ENCODE measurements around the gene BEX4.
"Not testable (repeated sequence)": the region's sequence is repeated elsewhere in the genome, so short reads cannot be mapped to it uniquely, and the experiment has no call there.

Gene BEX4

GRCh38 chrX:103214870-103215424, at the start of gene BEX4:
Gene BEX4 (plus strand): TSS chrX:103215108. CDS start chrX:103216154, 1,046 bp downstream.
- DNase-seq, result peak; percentile 17

- DNase-seq, result no peak
Observed at GRCh38 chrX:103170216-103170615, 44.7 kb upstream of the BEX4 start.

- DNase-seq, result no peak
Observed at GRCh38 chrX:103171353-103171752, 43.6 kb upstream of the BEX4 start.

- DNase-seq, result not testable (repeated sequence)
Observed at GRCh38 chrX:103175256-103175655, 39.7 kb upstream of the BEX4 start.

- DNase-seq, result no peak
Observed at GRCh38 chrX:103175944-103176753, 38.8 kb upstream of the BEX4 start.

- DNase-seq, result no peak
Observed at GRCh38 chrX:103177556-103177955, 37.4 kb upstream of the BEX4 start.

GRCh38 chrX:103183912-103184311, 31.0 kb upstream of the BEX4 start:
- DNase-seq, result no peak

- DNase-seq, result no peak
Observed at GRCh38 chrX:103187953-103188475, 26.9 kb upstream of the BEX4 start.

GRCh38 chrX:103197721-103198306, 17.1 kb upstream of the BEX4 start:
- no peak for DNase-seq

- not testable (repeated sequence) for DNase-seq
Observed at GRCh38 chrX:103198668-103199067, 16.2 kb upstream of the BEX4 start.

- no peak for DNase-seq
Observed at GRCh38 chrX:103201041-103201440, 13.9 kb upstream of the BEX4 start.

GRCh38 chrX:103210056-103210455, 4.9 kb upstream of the BEX4 start:
- no peak for DNase-seq

GRCh38 chrX:103211012-103211715, 3.7 kb upstream of the BEX4 start:
- peak; percentile 11 for DNase-seq

GRCh38 chrX:103212749-103213457, 2.0 kb upstream of the BEX4 start:
- no peak for DNase-seq

- no peak for DNase-seq
Observed at GRCh38 chrX:103215425-103215991, 600 bp downstream of the BEX4 start.

- DNase-seq, result no peak
Observed at GRCh38 chrX:103220511-103221323, 5.8 kb downstream of the BEX4 start.

GRCh38 chrX:103225918-103226317, 11.0 kb downstream of the BEX4 start:
- not testable (repeated sequence) for DNase-seq

GRCh38 chrX:103233263-103233662, 18.4 kb downstream of the BEX4 start:
- DNase-seq, result no peak

- DNase-seq, result no peak
Observed at GRCh38 chrX:103234869-103235268, 20.0 kb downstream of the BEX4 start.

GRCh38 chrX:103235608-103236007, 20.7 kb downstream of the BEX4 start:
- DNase-seq, result not testable (repeated sequence)

GRCh38 chrX:103236296-103236695, 21.4 kb downstream of the BEX4 start:
- no peak for DNase-seq
